Activated CD8-positive, alpha-beta memory T cell treated with anti-CD3 and anti-CD28 coated beads, Interleukin-2, amount 50 U/mL, for 4 hours (primary cell): Measurements from ENCODE around the gene MEFV.
A peak's percentile ranks its signal among the peaks of the same experiment; 100 is the strongest.

Source experiments
- DNase-seq: peaks from one replicate; pipeline ENCODE4 v3.0.0-alpha.2; 2020

MEFV gene

DNA sequence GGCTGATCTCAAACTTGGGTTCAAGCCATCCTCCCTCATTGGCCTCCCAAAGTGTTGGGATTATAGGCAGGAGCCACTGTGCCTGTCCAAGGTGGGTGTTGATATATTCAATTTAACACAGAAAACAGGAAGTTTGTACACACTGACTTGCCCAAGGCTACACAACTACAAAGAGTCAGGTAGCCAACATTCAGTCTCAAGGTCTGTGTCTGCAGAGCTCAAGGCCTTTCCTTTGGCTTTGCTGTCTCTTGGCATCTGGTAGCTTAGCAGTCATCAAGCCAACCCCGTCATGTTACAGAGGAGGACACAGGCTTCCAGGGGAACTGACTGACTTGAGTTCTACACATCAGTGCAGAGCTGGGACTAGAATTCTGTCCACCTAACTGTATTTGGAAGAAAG is 11.9 kb upstream of the MEFV start:
- DNase-seq, result no peak

DNA sequence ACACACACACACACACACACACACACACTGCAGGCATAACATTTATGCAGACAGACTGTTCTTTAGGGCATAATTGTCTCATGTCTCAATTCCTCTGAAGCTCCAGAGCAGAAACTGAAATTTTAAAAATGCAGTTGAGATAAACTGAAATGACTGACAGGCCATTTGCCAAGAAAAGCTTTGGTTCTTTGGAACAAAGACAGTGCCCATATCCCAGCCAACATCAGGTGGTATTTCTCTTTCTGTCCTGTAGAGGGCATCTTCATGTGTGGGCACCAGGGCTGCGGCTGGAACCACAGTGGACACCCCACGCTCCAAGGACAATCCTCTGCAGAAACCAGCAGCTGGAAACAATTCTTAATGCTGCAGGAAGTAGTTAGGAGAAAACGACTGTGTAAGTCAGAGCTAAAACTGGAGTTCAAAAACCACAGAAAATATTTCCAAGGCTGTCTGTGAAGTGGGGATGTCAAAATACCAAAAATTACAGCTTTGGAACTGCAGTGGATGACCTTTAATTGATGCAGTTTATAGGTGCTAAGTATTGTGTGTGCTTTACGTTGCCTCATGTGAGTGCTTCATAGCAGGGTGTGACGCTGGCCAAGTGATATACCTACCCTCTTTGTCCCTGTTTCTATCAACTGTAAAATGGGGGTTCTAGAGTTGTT is 10.6 kb upstream of the MEFV start:
- DNase-seq, result no peak

DNA sequence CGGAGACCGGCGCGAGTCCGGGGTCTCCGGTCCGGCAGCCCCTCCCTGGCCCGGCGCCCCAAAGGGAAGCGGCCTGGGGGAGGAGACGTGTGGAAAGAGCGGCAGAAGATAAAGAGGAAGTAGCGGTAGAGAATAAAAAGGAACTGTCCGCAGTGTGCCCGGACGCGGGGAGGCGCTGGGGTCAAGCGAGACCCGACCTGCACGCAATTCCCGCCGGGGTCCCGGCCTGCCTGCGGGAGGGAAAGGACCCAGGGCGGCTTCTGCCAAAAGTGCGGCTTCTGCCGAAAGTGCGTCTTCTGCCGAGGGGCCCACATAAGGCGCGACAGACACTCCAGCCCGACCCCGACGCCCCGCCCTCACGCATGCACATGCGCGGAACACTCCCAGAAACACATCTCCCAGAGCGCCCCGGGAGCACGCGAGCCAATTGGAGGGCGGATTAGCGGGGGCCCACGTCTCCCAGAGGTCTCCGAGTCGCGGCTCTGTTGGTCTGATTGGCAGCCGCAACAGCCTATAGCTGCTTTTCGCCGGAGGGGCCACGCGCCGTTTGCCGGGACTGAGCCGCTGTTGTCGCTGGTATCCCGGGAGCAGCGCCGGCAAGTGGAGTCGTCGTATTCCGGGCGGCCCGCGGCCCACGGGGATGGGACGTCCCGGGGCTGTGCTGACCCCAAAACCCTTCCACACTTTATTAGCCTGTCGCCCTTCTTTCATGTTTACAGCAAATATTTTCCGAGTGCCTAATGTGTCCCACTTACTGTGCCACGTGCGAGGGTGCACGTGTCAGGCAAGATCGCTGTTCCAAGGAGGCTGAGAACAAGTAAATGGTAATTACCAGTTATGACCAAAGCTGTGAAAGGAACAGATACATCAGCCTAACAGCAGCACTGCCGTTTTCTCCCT is 8.0 kb upstream of the MEFV start:
- DNase-seq, result peak; percentile 95

DNA sequence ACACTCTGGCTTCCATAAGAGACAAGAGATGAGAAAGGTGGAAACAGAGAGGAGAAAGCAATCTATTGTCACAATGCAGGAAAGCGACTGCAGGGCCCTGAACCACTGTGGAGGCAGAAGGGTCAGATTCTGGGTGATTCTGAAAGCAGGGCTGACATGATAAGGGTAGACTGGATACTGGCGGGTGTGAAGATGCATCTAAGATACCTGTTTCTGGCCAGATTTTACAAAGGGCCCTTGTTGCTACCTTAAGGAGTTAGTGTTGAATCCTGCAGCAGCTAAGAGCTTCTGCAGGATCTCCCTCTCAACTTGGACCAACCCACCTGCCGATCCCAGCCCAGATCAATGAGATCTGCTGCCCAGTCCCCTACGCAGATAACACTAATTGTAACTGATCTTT is 6.1 kb upstream of the MEFV start:
- DNase-seq, result no peak

DNA sequence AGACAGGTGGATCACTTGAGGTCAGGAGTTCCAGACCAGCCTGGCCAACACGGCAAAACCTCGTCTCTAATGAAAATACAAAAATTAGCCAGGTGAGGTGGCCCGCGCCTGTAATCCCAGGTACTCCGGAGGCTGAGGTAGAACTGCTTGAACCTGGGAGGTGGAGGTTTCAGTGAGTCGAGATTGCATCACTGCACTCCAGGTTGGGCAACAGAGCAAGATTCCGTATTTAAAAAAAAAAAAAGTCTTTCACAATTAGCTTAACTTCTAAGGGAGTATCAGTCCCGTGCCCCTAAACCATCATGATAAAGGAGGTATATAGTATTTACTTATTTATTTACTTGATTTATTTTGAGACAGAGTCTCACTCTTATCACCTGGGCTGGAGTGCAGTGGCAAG is 3.4 kb upstream of the MEFV start:
- no peak for DNase-seq

DNA sequence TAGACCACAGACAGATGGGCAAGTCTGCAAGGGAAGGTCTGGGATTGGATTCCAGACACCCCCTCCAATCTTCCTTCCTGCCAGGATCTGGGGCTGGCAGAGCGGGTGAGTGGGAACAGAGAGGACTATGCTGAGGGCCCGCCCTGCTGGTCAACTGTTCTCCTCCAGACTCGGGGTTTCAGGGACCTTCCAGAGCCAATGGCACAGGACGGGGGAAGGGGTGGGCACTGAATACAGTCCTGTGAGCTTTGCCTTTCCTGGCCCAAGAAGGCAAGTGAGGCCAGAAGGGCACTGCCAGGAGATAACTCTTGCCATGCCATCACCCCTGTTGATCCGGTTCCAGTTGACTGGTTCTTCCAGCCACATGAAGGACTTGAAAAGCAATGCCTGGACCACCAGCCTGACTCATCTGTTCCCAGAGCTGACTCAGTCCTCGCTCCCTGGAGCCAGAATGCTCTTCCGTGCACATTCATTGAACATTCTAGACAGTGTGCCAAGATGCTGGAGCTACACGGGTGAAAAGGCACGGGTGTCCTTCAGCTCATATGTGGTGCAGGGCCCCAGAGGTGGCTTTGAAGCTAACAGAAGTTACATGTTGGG is 533 bp upstream of the MEFV start:
- DNase-seq, result no peak

DNA sequence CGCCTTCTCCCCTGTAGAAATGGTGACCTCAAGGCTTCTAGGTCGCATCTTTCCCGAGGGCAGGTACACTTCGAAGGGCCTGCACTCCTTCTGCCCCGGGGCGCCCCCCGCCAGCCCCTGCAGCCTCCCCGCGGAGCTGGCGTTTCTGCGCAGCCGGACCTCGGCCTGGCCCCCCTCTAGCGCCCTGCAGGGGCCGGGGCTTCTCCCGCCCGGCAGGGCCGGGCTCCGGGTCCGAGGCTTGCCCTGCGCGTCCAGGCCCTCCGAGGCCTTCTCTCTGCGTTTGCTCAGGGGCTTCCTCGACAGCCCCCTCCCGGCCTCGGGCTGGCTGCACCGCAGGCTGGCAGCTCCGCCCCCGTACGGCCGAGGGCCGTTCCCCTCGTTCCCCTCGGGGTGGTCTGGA is 2.1 kb downstream of the MEFV start:
- DNase-seq, result no peak

DNA sequence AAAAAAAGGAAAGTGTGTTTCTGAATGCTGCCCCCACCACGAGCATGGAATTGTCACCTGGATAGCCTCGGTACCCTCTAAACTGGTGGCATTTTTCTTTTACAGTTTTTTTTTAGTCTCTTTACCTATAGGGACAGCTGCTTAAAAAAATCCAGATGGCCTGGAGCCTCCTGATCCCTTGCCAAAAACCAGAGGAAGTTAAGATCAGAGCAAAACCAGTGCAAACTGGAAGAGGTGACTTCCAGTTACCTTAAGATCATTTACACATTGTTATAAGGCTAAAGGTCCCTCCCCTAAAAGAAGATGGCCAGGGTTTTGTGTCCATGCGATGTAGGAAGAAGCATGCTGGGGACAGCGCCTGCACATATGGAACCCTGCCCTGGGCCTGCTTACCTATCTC is 3.5 kb downstream of the MEFV start:
- no peak for DNase-seq

DNA sequence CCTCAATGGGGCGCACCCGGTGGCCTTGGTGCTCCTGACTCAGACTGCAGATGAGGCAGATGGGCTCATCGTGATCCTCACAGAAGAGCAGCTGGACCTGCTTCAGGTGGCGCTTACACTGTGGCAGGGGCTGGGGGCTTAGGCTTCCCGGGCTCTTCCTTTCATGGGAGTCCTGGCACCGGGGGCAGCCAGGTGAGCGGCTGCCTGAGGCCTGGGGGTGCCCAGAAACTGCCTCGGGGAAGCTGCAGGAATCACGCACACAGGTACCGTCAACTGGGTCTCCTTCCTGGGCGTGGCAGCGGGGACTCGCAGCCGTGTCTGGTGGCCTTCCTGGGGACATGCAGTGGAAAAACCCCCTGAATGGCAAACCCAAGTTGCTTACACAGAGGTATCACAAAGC is 7.0 kb downstream of the MEFV start:
- no peak for DNase-seq

DNA sequence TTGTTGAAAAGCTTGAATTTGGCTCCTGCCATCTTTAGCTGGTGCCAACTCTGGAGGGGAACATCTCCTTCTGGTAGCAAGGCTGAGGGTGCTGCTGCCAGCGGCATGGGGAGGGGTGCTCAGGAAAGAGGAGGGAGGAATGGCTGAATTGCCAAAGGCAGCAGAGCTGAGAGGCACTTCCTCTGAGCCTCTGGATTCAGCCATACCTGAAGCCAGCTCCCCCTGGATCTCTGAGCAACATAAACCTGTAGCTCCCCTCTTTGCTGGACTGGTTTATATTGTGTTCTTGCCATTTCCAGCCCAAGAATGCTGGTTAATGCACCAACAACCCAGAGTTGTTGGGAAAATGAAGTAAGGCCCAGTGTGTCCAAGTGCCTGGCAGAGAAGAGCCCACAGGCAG is 7.4 kb downstream of the MEFV start:
- DNase-seq, result no peak

DNA sequence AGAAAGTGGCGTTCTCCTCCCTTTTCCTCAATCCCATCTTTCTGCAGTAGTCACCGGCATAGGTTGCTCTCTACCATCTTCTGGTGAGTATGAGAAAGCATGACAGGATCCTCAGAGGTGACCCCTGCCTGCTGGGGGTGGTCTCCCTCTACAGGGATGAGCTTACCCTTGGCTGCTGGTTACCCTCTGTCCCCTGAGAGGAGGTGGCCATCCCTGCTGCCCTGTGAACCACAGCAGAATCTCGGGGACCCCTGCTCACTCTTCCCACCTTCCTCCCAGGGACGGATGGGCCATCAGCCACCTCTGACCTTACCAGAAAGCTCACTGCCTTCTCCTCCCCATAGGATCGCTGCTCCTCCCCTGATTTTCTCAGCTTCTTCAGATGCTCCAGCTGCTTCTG is 7.8 kb downstream of the MEFV start:
- no peak for DNase-seq

DNA sequence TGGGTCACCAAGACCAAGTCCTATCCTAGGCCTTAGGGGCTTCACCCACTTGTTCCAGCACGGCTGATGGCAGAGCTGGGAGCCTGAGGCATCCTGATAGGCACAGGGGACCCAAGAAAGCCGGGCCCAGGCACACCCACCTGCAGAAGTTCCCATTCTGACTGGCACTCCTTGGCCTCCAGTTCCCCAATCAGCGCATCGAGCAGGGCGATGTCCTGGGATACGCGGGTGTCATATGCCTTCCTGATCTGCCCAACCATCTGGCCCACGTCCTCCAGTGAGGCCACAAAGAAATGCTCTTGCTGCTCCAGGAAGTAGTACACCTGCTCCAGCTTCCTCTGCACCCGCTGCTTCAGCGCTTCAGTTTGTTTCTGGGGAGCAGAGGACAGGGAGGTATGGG is 9.6 kb downstream of the MEFV start:
- DNase-seq, result no peak

DNA sequence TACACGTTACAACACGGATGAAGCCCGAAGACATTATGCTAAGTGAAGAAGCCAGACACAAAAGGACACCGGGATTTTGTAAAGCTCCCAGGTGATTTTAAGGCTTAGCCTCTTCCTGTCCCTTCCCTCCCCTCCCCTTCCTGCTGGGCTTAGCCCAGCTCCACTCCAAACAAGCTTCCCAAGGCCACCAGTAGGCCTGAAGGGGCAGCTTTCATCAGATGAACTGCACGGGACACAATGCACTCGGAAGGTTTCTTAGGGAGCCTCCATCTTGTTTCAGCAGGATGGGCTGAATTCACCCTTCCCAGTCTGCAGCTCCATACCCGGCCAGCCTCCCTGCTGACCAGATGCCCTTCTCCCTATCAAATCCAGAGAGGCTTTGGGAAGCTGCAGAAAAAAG is 10.4 kb downstream of the MEFV start:
- no peak for DNase-seq

DNA sequence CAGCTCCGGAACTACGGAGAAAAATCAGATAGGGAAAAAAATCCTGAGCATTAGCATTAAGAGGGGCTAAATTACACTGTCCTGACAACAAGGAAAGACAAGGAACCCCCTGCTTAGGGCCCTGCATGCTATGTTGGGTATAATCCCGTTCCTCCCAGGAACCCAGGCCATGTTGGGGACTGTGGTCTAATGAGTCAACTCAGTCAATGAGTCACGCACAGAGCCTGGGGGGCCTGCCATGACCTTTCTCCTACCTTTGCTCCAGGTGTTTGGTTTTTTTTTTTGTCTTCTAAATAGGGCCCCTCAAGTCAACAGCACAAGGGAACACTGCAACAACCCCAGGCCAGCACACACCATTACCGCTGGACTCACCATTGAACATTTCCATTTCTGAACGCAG is 12.6 kb downstream of the MEFV start:
- no peak for DNase-seq

DNA sequence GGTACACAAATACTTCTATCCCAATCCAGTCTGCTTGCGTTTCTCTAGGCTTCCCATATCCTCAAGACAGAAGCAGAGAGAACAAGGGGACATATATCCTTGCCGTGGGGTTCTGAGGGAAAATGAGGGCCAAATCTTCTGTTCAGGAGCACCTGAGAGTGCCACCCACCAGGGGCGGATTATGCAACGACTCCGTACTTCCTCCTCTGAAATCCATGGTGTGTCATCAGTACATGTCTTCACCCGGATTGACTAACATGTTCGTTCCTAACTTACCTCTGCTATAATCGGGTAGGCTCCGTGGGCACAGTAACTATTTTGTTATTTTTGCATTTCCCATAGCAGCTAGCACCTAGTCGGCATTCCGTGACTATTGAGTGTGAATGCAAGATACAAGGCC is 13.7 kb downstream of the MEFV start:
- DNase-seq, result no peak

DNA sequence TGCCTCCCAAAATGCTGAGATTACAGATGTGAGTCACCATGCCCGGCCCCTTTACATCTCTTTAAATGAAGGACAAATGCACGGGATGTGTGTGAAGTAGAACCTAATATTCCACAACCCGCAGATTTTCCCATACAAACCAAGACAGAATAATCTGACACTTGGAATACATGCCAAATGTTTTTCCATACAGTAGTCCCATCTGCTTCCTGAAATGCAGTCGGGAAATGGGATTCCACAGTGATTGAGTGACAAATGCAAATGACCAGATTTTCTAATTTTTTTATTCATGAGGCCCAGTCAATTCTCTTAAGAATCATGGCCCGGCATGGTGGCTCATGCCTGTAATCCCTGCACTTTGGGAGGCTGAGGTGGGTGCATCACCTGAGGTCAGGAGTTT is 14.7 kb downstream of the MEFV start:
- DNase-seq, result no peak

DNA sequence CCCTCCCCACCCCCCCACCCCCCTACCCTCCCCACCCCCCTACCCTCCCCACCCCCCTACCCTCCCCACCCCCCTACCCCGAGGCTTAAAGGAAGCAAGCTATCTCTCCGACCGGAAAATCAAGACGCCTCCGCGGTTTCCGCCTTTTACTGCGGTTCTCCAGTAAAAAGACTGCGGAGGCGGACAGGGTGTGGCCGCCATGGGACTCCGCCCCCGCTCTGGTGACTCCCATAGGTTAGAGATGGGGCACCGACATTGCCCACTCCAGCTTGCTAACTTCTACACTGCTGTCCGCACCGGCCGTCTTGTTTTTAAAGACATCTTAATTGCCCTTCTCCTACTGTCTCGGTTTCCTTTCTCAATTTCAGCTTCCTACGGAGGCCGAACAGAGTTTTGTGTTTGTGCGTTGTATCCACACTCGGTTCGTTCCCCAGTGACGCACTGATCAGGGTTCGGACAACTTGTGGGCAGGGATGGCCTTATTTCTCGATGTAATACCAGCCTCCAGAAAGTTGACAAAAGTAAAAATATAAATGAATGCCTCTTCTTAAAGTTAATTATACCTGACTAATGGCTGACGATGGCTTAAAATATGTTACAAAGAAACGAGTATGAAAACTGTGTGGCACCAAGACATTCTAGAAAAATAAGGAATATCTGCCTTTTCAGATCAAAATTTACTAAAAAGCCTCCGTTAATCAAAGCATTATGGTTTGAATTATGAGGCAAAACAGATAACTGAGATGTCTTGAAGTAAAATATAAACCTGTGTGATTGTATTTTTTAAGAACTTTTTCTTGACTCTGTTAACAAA is 20.4 kb downstream of the MEFV start:
- peak; percentile 48 for DNase-seq

DNA sequence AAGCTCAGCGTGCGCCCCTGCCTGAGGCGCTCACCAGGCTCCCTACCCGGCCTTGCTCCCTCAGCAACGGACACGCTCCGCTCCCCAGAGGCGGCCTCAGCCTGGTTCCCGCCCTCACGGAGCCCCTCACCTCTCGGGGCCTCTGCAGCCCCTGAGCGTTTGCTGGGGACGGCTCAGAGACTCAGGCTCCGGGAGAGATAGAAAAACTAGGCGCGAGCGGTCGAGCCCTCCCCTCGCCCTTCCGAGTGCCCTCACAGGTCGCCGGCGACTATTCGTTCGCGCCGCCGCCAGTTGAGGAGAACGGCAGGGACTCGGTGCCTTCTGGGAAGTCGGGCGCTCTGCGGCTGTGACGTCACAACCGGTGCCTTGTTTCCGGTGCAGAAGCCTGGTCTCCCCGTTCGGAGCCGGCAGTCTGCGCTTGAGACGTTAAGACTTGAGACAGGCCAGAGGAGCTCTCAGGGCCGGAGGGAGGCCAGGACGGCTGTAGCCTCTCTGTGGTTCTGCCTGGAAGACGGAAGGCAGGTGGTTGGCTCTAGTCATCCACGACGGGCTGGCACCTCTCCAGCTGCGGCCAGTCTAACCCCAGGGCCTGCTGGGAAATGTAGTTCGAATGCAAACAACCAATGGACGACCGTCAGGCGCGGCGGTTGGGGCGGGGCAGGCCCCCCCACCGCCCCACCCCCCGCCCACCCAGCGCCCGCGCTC is 21.4 kb downstream of the MEFV start, which contains the start of gene ZNF200:
ZNF200 (minus strand) TSS at position 302 of the 705 bp plus-strand sequence. CDS start 1,403 bp downstream, outside the sequence.
- DNase-seq, result peak; percentile 92

DNA sequence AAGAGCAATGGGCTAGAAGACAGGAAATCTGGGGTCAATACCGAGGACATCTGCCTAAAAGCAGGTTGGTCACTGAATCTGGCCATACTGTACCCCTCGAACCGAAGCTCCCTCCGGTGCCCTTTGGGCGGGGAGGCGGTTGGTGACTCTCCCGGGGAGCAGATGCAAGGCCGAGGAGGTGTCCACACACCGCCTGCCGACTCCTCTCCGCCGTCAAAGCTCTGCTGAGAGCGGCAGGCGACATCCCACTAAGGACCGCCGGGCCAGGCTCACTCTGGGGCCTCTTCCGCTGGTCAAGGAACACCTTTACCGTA is 21.9 kb downstream of the MEFV start:
- DNase-seq, result no peak

DNA sequence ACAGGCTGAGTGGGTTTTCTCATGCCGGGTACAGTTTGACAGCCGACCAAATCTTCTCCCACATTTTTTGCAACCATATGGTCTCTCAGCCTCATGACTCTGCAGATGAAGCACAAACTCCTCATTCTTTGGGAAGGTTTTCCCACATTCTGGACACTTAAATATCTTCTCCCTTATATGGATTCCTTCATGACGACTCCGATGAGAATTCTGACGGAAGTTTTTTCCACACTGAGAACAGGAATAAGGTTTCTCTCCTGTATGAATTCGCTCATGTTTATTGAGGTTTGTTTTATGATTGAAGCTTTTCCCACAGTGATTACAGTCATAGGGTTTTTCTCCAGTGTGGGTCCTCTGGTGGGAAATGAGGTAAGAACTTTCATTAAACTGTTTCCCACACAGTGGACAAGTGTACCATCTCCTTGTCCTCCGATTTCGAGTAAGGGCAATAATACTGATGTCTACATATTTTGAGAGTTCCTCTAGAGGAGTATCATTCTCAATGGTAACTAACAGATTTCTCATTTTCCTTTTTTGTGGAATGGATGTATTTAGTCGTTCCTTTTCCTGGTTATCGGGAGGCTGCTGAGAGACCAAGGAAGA is 32.4 kb downstream of the MEFV start:
- no peak for DNase-seq

DNA sequence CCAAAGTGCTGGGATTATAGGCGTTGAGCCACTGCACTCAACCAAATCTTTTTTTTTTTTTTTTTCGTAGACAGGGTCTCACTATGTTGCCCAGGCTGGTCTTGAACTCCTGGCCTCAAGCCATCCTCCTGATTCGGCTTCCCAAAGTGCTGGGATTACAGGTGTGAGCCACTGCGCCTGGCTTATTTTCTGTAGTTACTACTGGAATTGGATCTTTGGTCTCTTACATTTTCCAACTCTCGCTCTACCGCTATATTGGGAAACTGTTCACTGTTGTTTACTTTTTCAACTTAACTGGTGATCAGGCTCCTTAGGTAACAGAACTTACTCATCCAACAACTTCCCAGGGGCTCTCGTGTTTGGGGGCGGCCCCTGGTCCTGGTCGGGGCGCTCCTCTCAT is 35.6 kb downstream of the MEFV start:
- DNase-seq, result no peak

DNA sequence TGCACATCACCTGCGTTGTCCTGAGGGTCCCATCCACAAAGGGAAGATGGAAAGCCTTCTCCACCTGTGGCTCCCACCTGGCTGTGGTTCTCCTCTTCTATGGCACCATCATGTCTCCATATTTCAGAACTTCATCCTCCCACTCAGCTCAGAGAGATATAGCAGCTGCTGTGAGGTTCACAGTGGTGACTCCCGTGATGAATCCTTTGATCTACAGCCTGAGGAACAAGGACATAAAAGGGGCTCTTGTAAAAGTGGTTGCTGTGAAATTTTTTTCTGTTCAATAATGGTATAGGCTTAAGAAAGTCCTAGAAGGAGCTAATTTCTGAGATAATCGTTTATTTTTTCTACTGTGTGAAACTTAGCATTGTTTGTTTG is 40.2 kb downstream of the MEFV start:
- no peak for DNase-seq
